Endometrial microvascular endothelial cells (primary cell): ENCODE results near the gene KSR1. TPM values are rescaled to one million over a fixed set of nuclear protein-coding genes. Genes with fewer than 3 reads are reported as not detected.
"Not testable (repeated sequence)": the region's sequence is repeated elsewhere in the genome, so short reads cannot be mapped to it uniquely, and the experiment has no call there.

ENCODE experiments used
- in situ Hi-C: cut with HindIII; loops from 2 replicates; pipeline ENCODE4 v1.10.0; 2017; ENCODE audit warnings: low sequenced_read_pairs, low pct_unique_long_range_greater_than_20kb; ENCODE audit errors: inconsistent ontology term
- total RNA-seq: library from RNA; depleted of rRNA; stranded (reverse); fragments of >200 nt; gene quantifications from one replicate; pipeline ENCODE4 v1.2.3, GENCODE V29; 2015; ENCODE audit errors: inconsistent ontology term

Gene KSR1
- total RNA-seq, 1 donor from 2014 or later: 29.9 TPM

DNA sequence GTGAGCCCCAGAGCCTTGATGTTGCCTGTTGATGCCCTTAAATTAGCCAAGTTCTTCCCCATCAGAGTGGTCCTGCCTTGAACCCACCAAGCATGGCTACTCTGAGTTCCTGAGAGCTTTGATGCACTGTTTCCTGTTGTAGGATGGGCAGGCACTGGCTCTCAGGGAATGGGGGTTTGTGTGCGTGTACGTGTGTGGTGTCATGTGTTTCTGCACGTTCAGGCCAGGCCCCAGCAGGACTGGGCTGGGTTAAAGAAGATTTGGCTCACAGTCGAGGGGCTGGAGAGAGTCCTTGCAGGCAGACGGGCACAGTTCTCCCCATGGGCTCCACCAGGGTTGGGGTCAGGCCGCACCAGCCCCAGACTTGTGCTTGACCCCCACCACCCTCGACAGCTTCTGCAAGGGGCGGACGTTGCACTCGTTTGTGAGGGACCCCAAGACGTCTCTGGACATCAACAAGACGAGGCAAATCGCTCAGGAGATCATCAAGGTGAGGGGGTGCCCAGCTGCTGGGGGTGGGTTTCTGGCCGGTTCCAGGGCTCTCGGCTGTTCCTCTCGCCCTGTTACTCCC, 151.4 kb downstream of the KSR1 start:
- in situ Hi-C loops: no loop called here

- in situ Hi-C loops: no loop called here
Observed at GRCh38 chr17:27608328-27609230, 152.3 kb downstream of the KSR1 start.

- in situ Hi-C loops: no loop called here
Observed at GRCh38 chr17:27609611-27610303, 153.5 kb downstream of the KSR1 start.

GRCh38 chr17:27610304-27610677, 154.0 kb downstream of the KSR1 start:
- in situ Hi-C loops: no loop called here

- in situ Hi-C loops: no loop called here
Observed at GRCh38 chr17:27612160-27612770, 156.0 kb downstream of the KSR1 start.

DNA sequence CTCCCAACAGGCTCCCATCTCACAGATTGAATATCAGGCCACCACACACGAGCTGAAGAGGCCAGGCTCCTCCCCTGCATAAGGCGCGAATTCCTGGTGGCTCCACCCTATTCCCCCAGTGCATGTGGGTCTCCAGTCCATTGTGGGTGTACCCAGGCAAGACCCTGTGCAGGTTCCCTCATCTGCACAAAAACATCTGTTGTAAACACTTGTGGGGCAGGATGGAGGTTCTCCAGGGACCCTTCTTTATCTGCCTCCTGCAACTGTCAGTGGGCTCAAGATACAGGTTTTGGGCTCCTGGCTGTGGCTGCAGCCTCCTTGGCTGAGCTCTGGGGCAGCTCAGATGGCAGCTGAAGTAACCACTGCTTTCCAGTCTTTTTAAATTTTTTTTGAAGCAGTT, 157.2 kb downstream of the KSR1 start:
- in situ Hi-C loops: no loop called here

- in situ Hi-C loops: no loop called here
Observed at GRCh38 chr17:27615121-27615520, 158.9 kb downstream of the KSR1 start.

- in situ Hi-C loops: no loop called here
Observed at GRCh38 chr17:27616414-27616813, 160.2 kb downstream of the KSR1 start.

DNA sequence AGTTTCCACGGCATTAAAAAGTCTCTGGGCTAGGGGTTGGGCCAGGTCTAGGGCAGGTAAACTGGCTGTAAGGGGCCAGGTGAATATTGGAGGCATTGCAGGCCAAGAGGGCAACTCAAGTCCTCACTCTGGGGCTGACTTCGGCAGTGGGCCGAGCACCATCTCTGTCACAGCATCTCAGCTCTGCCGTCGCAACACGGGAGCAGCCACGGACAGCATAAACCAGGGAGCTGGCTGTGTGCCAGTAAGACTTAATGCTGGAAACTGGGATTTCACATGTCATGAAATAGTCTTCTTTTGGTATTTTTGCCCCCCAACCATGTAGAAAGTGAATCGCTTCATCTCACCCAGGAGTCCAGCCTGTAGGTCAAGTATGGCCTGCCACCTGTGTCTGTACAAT, 162.2 kb downstream of the KSR1 start:
- in situ Hi-C loops: no loop called here

DNA sequence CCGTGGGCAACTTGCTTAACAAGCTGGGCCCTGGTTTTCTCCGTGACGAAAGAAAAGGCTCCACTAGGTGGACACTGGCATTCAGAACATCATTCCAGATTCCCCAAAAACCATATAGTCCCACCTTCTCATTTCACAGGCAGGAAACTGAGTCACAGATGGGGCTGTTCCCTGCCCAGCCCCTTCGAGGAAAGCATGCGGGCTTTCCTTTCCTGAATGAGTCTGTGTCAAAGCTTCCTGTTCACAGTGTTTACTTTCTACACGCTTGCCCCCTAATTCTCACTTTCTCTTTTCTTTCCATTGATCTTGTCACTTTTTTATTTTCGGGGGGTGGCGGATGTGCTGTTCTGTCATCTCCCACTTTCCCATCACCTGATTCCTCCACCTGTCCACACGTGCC, 164.5 kb downstream of the KSR1 start:
- in situ Hi-C loops: no loop called here

DNA sequence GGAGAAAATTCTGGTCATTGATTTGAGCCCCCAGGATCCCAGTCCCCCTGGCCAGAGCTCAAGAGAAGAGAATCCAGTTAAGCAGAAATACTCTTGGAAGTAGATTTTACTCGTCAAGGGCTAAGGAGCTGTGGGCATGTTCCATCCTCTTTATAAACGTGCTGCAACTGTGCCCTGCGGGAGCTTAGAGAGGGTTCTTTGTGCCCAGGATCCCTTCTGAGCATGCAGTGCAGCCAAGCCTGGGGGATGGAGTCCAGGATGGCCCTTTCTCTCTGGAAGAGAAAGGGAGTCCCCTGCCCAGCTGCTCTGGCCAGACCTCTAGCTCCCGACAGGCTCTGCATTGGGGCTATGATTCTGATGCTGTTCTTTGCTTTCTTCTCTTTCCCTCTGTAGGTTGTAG, 165.3 kb downstream of the KSR1 start:
- in situ Hi-C loops: no loop called here

GRCh38 chr17:27621942-27622559, 165.8 kb downstream of the KSR1 start:
- in situ Hi-C loops: no loop called here

DNA sequence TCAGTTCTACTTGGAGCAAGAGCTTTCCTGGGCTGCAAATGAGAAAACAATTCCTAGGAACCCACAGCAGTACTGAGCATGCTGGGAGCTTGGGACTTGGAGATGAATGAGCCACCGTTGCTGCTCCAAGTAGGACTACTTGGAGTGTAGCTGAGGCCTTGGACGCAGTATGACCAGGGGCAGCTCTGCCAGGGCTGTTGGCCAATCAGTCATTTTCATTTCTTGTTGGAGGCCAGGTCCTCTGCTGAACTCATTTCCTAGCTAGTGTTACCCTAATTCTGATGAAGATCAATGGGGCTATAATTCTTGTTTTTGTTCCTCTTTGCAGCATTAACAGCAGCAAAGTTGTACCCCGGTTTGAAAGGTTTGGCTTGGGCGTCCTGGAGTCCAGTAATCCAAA, 166.7 kb downstream of the KSR1 start:
- in situ Hi-C loops: no loop called here

DNA sequence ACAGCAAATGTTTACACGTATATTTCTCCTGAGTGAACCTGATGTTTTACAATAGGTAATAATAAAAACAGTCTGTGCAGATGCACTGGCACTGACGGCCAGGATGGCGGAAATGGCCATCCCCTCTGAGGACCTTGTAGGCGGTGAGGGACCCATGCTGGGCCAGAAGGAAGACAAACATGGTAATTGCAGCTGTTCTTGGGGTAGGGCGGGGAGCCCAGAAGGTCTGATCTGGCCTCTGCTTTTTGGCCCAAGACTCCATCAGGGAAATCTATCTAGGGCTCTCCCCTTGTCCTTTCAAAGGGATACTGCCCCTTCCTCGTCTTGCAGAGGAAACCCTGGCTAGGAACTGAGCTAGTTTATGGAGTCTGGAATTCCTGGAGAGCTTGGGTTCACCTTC, 167.4 kb downstream of the KSR1 start:
- in situ Hi-C loops: no loop called here

- in situ Hi-C loops: no loop called here
Observed at GRCh38 chr17:27624539-27624938, 168.3 kb downstream of the KSR1 start.

DNA sequence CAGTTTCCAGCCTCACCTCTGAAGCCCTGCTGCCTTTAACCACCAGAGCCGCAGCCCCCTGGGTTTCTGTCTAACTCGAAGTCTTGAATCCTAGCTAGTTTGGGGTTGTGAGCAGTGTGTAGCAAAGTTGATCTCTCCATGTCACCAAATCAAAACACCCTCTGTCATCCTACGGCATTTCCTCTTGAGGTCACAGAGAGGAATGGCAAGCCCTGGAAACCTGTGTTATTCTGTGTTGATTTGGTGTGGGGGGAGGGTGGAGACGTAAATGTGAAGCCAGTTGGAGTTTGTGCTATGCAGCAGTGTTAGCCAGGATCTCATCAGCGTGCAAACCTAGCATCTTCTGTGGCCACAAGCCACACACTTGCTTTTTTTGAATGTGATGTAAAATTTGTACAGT, 169.6 kb downstream of the KSR1 start:
- in situ Hi-C loops: no loop called here

- in situ Hi-C loops: no loop called here
Observed at GRCh38 chr17:27627514-27627913, 171.3 kb downstream of the KSR1 start.

DNA sequence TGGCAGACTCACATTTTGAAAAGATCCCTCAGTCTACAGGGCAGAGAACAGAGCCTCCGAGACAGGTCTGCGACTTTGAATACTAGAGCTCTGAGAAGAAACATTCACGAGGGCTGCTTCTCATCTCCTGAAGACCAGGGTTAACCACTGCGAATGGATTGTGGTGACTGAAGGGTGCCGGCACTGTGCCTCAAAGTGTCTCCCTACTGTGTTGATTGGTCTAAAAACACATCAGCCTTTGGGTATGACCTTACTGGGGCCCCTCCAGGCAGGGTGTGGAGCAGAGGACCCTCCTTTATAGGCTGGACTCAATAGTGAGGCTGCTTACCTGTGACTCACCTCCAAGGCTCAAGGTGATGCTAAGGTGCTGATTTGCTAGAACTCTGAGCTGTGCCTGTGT, 172.1 kb downstream of the KSR1 start:
- in situ Hi-C loops: no loop called here

DNA sequence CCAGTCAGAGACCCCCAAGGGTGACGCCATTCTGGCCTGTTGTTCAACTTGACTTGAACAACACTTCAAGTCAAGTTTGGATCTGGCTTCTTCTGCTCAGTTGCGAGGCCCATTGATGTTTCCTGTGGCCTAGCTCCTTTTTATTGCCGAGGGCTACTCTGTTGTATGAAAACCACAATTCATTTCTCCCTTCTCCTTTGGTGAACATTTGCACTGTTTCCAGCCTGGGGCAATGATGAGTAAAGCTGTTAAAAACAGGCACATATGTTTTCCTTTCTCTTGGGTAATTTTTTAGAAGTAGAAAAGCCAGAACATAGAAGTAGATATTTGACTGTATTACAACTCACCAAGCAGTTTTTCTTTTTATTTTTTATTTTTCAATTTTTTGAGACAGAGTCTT, 173.0 kb downstream of the KSR1 start:
- in situ Hi-C loops: not testable (repeated sequence)
